Breast epithelium (tissue), 3 donors: ENCODE data around the gene SYF2.

Experiments used
- POLR2A ChIP-seq: fragments of 450-650 bp; IDR thresholded peaks from one replicate; pipeline ENCODE4 v1.6.1; 2016; ENCODE audit warnings: antibody characterized with exemption, mild to moderate bottlenecking, moderate library complexity
- TF ChIP-seq, protein P1 (sequence below), 3 donors: fragments of 450-650 bp; IDR thresholded peaks; one replicate each; pipeline ENCODE4 v1.5.1; 2016 to 2017; ENCODE audit warnings: antibody characterized with exemption in 3 of 3, mild to moderate bottlenecking in 3 of 3, moderate library complexity in 3 of 3

DNA sequence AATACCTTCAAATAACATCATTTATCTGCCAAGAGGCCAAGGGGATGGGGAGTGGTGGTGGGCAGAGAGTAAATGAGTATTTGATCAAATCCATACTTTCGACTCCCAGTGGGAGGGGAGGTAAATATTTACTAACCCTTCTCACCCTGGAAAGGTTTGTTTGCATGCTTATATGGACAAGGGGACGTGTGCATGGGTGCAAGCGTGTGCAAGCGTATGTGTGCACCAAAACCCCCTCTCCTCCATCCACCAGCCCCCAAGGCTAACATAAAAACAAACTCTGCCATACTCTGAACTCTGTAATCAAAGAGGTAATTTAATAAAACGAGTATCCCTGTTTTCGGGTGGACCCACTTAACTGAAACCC, 58.0 kb downstream of the SYF2 start:
- TF ChIP-seq, protein P1, sequence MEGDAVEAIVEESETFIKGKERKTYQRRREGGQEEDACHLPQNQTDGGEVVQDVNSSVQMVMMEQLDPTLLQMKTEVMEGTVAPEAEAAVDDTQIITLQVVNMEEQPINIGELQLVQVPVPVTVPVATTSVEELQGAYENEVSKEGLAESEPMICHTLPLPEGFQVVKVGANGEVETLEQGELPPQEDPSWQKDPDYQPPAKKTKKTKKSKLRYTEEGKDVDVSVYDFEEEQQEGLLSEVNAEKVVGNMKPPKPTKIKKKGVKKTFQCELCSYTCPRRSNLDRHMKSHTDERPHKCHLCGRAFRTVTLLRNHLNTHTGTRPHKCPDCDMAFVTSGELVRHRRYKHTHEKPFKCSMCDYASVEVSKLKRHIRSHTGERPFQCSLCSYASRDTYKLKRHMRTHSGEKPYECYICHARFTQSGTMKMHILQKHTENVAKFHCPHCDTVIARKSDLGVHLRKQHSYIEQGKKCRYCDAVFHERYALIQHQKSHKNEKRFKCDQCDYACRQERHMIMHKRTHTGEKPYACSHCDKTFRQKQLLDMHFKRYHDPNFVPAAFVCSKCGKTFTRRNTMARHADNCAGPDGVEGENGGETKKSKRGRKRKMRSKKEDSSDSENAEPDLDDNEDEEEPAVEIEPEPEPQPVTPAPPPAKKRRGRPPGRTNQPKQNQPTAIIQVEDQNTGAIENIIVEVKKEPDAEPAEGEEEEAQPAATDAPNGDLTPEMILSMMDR (IDR thresholded peaks at IDR 0.05), result no peak
- TF ChIP-seq POLR2A, result no peak
